ENCODE data around the gene DNMT3A.

DNMT3A gene

GRCh38 chr2:25281522-25281921, 60.2 kb downstream of the DNMT3A start:
- no peak for DNase-seq (ENCODE audit: low spot score)
- Histone ChIP-seq H3K4ac (ENCODE audit: low read length) (no peak overlapping the region), H3K14ac (ENCODE audit: low read length) (no peak overlapping the region), H2BK5ac (ENCODE audit: low read length) (no peak overlapping the region), H3K4me1 (ENCODE audit: control insufficient read depth in 2 of 2, insufficient read depth in 1 of 2, low read depth in 1 of 2, low read length in 2 of 2) (peaks cover 12 to 21% of the 10 kb centered on the region in 2 donors), H2AFZ (ENCODE audit: low read length) (no peak overlapping the region), H2AK5ac (ENCODE audit: low read depth, low read length) (no peak overlapping the region), H3K9ac (ENCODE audit: low read depth, low read length, poor library complexity) (no peak overlapping the region), H3K4me3 (ENCODE audit: low read length in 2 of 2) (no peak overlapping the region), H2BK15ac (ENCODE audit: low read length) (no peak overlapping the region), H3K27ac (replicated peaks; ENCODE audit: low read length) (no peak overlapping the region), H4K91ac (ENCODE audit: low read depth, low read length, poor library complexity) (no peak overlapping the region), H4K8ac (ENCODE audit: low read depth, low read length) (no peak overlapping the region), H2BK120ac (ENCODE audit: low read depth, low read length) (no peak overlapping the region), H2BK12ac (ENCODE audit: low read length) (no peak overlapping the region), H3K4me2 (ENCODE audit: insufficient read depth, low read length, poor library complexity, severe bottlenecking) (no peak overlapping the region), H3K79me1 (ENCODE audit: low read depth, low read length) (peaks cover 2% of the 10 kb centered on the region), H3K36me3 (replicated peaks in 1 of 2; ENCODE audit: control insufficient read depth in 2 of 2, insufficient read depth in 2 of 2, low read length in 2 of 2) (no peaks in the 10 kb centered on the region), H3K9me3 (replicated peaks in 1 of 2; ENCODE audit: control insufficient read depth in 2 of 2, insufficient read depth in 1 of 2, low read depth in 1 of 2, low read length in 2 of 2) (no peaks in the 10 kb centered on the region), H3K23ac (ENCODE audit: low read depth, low read length, poor library complexity) (no peak overlapping the region), H3K27me3 (ENCODE audit: control insufficient read depth in 3 of 3, insufficient read depth in 3 of 3, low read depth in 1 of 3, low read length in 3 of 3) (no peaks in the 10 kb centered on the region), H3K18ac (ENCODE audit: low read length) (no peak overlapping the region)
- no CpG with 5 or more reads among the region's 5 CpGs for WGBS, 2 donors (ENCODE audit: extremely low coverage in 2 of 2, insufficient read length in 2 of 2, insufficient replicate concordance in 1 of 2)

- Histone ChIP-seq H3K18ac (ENCODE audit: low read length) (no peak overlapping the region), H2BK5ac (ENCODE audit: low read length) (no peak overlapping the region), H2AK5ac (ENCODE audit: low read depth, low read length) (no peak overlapping the region), H3K23ac (ENCODE audit: low read depth, low read length, poor library complexity) (no peak overlapping the region), H3K9ac (ENCODE audit: low read depth, low read length, poor library complexity) (no peak overlapping the region), H3K79me1 (ENCODE audit: low read depth, low read length) (peaks cover 2% of the 10 kb centered on the region), H3K27ac (replicated peaks; ENCODE audit: low read length) (no peak overlapping the region), H3K36me3 (replicated peaks in 1 of 2; ENCODE audit: control insufficient read depth in 2 of 2, insufficient read depth in 2 of 2, low read length in 2 of 2) (no peaks in the 10 kb centered on the region), H2BK120ac (ENCODE audit: low read depth, low read length) (no peak overlapping the region), H2AFZ (ENCODE audit: low read length) (no peak overlapping the region), H3K9me3 (replicated peaks in 1 of 2; ENCODE audit: control insufficient read depth in 2 of 2, insufficient read depth in 1 of 2, low read depth in 1 of 2, low read length in 2 of 2) (no peaks in the 10 kb centered on the region), H3K4me1 (ENCODE audit: control insufficient read depth in 2 of 2, insufficient read depth in 1 of 2, low read depth in 1 of 2, low read length in 2 of 2) (peaks cover 14 to 18% of the 10 kb centered on the region in 2 donors), H3K4ac (ENCODE audit: low read length) (no peak overlapping the region), H3K27me3 (ENCODE audit: control insufficient read depth in 3 of 3, insufficient read depth in 3 of 3, low read depth in 1 of 3, low read length in 3 of 3) (no peaks in the 10 kb centered on the region), H3K4me3 (ENCODE audit: low read length in 2 of 2) (no peak overlapping the region), H3K14ac (ENCODE audit: low read length) (no peak overlapping the region), H3K4me2 (ENCODE audit: insufficient read depth, low read length, poor library complexity, severe bottlenecking) (no peak overlapping the region), H4K8ac (ENCODE audit: low read depth, low read length) (no peak overlapping the region), H2BK12ac (ENCODE audit: low read length) (no peak overlapping the region), H4K91ac (ENCODE audit: low read depth, low read length, poor library complexity) (no peak overlapping the region), H2BK15ac (ENCODE audit: low read length) (no peak overlapping the region)
- DNase-seq (ENCODE audit: low spot score) = no peak
- no CpG with 5 or more reads among the region's 10 CpGs for whole genome bisulfite sequencing, 2 donors (ENCODE audit: extremely low coverage in 2 of 2, insufficient read length in 2 of 2, insufficient replicate concordance in 1 of 2)
Observed at GRCh38 chr2:25280051-25280687, 61.6 kb downstream of the DNMT3A start.

DNA sequence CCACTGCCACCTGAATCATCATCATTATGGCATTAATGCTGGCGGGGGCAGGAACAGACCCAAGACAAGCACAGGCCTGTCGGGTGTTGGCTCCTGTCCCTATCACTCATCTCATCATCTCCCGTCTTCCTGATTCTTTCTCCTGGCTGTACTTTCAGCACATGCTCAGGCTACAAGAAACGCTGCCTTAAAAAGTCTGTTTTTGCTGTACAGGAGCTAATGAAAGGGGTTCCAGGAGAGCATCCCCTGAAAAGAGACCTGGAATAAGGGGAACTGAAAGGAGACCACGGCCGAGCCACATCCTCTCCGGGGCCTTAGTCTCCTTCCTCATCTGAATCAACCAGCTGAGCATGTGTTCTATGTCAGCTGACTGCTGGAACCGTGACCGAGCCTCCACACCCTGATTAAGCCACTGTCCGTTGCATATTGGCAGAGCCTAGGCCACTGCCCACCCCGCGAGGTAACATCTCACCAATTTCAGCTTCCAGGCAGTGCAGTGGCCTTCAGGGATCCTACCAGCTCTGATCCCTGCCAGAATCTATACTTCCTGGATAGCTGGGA, 62.6 kb downstream of the DNMT3A start:
- no peaks in the 10 kb centered on the region for H3K9me3 ChIP-seq (replicated peaks in 1 of 2; ENCODE audit: control insufficient read depth in 2 of 2, insufficient read depth in 1 of 2, low read depth in 1 of 2, low read length in 2 of 2)
- no peaks in the 10 kb centered on the region for H3K36me3 ChIP-seq (replicated peaks in 1 of 2; ENCODE audit: control insufficient read depth in 2 of 2, insufficient read depth in 2 of 2, low read length in 2 of 2)
- H2BK5ac ChIP-seq (ENCODE audit: low read length) = no peak overlapping the region
- DNase-seq (ENCODE audit: low spot score) = no peak
- H3K27ac ChIP-seq (replicated peaks; ENCODE audit: low read length) = no peak overlapping the region
- H3K79me1 ChIP-seq (ENCODE audit: low read depth, low read length) = no peaks in the 10 kb centered on the region
- H3K4ac ChIP-seq (ENCODE audit: low read length) = no peak overlapping the region
- no peak overlapping the region for H3K4me2 ChIP-seq (ENCODE audit: insufficient read depth, low read length, poor library complexity, severe bottlenecking)
- no peak overlapping the region for H2BK15ac ChIP-seq (ENCODE audit: low read length)
- WGBS, 2 donors (ENCODE audit: extremely low coverage in 2 of 2, insufficient read length in 2 of 2, insufficient replicate concordance in 1 of 2) = no CpG with 5 or more reads among the region's 12 CpGs
- no peak overlapping the region for H2BK12ac ChIP-seq (ENCODE audit: low read length)
- no peak overlapping the region for H4K8ac ChIP-seq (ENCODE audit: low read depth, low read length)
- no peak overlapping the region for H3K9ac ChIP-seq (ENCODE audit: low read depth, low read length, poor library complexity)
- H3K23ac ChIP-seq (ENCODE audit: low read depth, low read length, poor library complexity) = no peak overlapping the region
- peak overlapping the region; percentile 29 for H2AK5ac ChIP-seq (ENCODE audit: low read depth, low read length)
- H3K4me3 ChIP-seq (ENCODE audit: low read length in 2 of 2) = no peak overlapping the region
- peaks cover 14 to 18% of the 10 kb centered on the region in 2 donors for H3K4me1 ChIP-seq (ENCODE audit: control insufficient read depth in 2 of 2, insufficient read depth in 1 of 2, low read depth in 1 of 2, low read length in 2 of 2)
- no peak overlapping the region for H2AFZ ChIP-seq (ENCODE audit: low read length)
- H4K91ac ChIP-seq (ENCODE audit: low read depth, low read length, poor library complexity) = no peak overlapping the region
- H3K14ac ChIP-seq (ENCODE audit: low read length) = no peak overlapping the region
- no peaks in the 10 kb centered on the region for H3K27me3 ChIP-seq (ENCODE audit: control insufficient read depth in 3 of 3, insufficient read depth in 3 of 3, low read depth in 1 of 3, low read length in 3 of 3)
- H2BK120ac ChIP-seq (ENCODE audit: low read depth, low read length) = no peak overlapping the region
- H3K18ac ChIP-seq (ENCODE audit: low read length) = peak overlapping the region; percentile 18

GRCh38 chr2:25276569-25277465, 64.9 kb downstream of the DNMT3A start:
- H3K4ac ChIP-seq (ENCODE audit: low read length) = peak overlapping the region; percentile 91
- peak overlapping the region; percentile 94 for H2AK5ac ChIP-seq (ENCODE audit: low read depth, low read length)
- peak overlapping the region; percentile 93 for H4K91ac ChIP-seq (ENCODE audit: low read depth, low read length, poor library complexity)
- no peak overlapping the region for H3K27ac ChIP-seq (replicated peaks; ENCODE audit: low read length)
- peak overlapping the region; percentile 82 for H3K14ac ChIP-seq (ENCODE audit: low read length)
- H3K4me1 ChIP-seq (ENCODE audit: control insufficient read depth in 2 of 2, insufficient read depth in 1 of 2, low read depth in 1 of 2, low read length in 2 of 2) = peaks cover 14 to 20% of the 10 kb centered on the region in 2 donors
- H3K9ac ChIP-seq (ENCODE audit: low read depth, low read length, poor library complexity) = peak overlapping the region; percentile 71
- peak overlapping the region; percentile 80 for H2BK12ac ChIP-seq (ENCODE audit: low read length)
- peak overlapping the region; percentile 41 for H3K4me2 ChIP-seq (ENCODE audit: insufficient read depth, low read length, poor library complexity, severe bottlenecking)
- H3K23ac ChIP-seq (ENCODE audit: low read depth, low read length, poor library complexity) = no peak overlapping the region
- H3K36me3 ChIP-seq (replicated peaks in 1 of 2; ENCODE audit: control insufficient read depth in 2 of 2, insufficient read depth in 2 of 2, low read length in 2 of 2) = no peaks in the 10 kb centered on the region
- no CpG with 5 or more reads among the region's 60 CpGs for WGBS, 2 donors (ENCODE audit: extremely low coverage in 2 of 2, insufficient read length in 2 of 2, insufficient replicate concordance in 1 of 2)
- H2BK15ac ChIP-seq (ENCODE audit: low read length) = peak overlapping the region; percentile 98
- H2AFZ ChIP-seq (ENCODE audit: low read length) = peak overlapping the region; percentile 12
- H2BK5ac ChIP-seq (ENCODE audit: low read length) = no peak overlapping the region
- DNase-seq (ENCODE audit: low spot score) = no peak
- no peak overlapping the region for H3K4me3 ChIP-seq (ENCODE audit: low read length in 2 of 2)
- peak overlapping the region; percentile 14 for H2BK120ac ChIP-seq (ENCODE audit: low read depth, low read length)
- H3K79me1 ChIP-seq (ENCODE audit: low read depth, low read length) = no peaks in the 10 kb centered on the region
- H3K27me3 ChIP-seq (ENCODE audit: control insufficient read depth in 3 of 3, insufficient read depth in 3 of 3, low read depth in 1 of 3, low read length in 3 of 3) = no peaks in the 10 kb centered on the region
- no peaks in the 10 kb centered on the region for H3K9me3 ChIP-seq (replicated peaks in 1 of 2; ENCODE audit: control insufficient read depth in 2 of 2, insufficient read depth in 1 of 2, low read depth in 1 of 2, low read length in 2 of 2)
- H3K18ac ChIP-seq (ENCODE audit: low read length) = peak overlapping the region; percentile 99
- H4K8ac ChIP-seq (ENCODE audit: low read depth, low read length) = peak overlapping the region; percentile 95

All from neuronal stem cell (in vitro differentiated cells).